H1 (cell line): Measurements from ENCODE around the gene ZNF804B. TPM values are rescaled to one million over a fixed set of nuclear protein-coding genes. Genes with fewer than 3 reads are reported as not detected.

Experiments
- CHD7 ChIP-seq: fragments of 300-600 bp; sonication (generic); IDR thresholded peaks from 2 replicates; pipeline ENCODE4 v1.7.1; 2012; ENCODE audit warnings: low read length, moderate library complexity, mild to moderate bottlenecking, inconsistent platforms; ENCODE audit not compliant: insufficient replicate concordance
- EP300 ChIP-seq, 2 experiments: IDR thresholded peaks; 1 replicate in 1 of 2; 2 replicates in 1 of 2; pipeline ENCODE4 v1.6.1; 2011 to 2012; ENCODE audit warnings: low read depth in 2 of 2, low read length in 2 of 2, mild to moderate bottlenecking in 2 of 2, borderline replicate concordance in 1 of 2, inconsistent platforms in 1 of 2, moderate library complexity in 1 of 2
- MAX ChIP-seq: IDR thresholded peaks from 2 replicates; pipeline ENCODE4 v1.6.1; 2012; ENCODE audit warnings: inconsistent platforms
- POLR2AphosphoS5 ChIP-seq: IDR thresholded peaks from 2 replicates; pipeline ENCODE4 v1.6.1; 2011; ENCODE audit warnings: low read depth, low read length
- RNF2 ChIP-seq: fragments of 200-900, 300-1000 bp; sonication (generic); IDR thresholded peaks from 2 replicates; pipeline ENCODE4 v1.7.1; 2016; ENCODE audit warnings: borderline replicate concordance, low read depth, mild to moderate bottlenecking, antibody characterized with exemption, low read length; ENCODE audit not compliant: poor library complexity, severe bottlenecking; ENCODE audit errors: missing control alignments
- RXRA ChIP-seq: IDR thresholded peaks from 2 replicates; pipeline ENCODE4 v1.6.1; 2011; ENCODE audit warnings: low read depth, mild to moderate bottlenecking, low read length, moderate library complexity; ENCODE audit not compliant: insufficient read depth
- SAP30 ChIP-seq: fragments of 300-600 bp; sonication (generic); IDR thresholded peaks from 2 replicates; pipeline ENCODE4 v1.7.1; 2012; ENCODE audit warnings: low read length, moderate library complexity, mild to moderate bottlenecking, inconsistent platforms; ENCODE audit not compliant: insufficient read depth, insufficient replicate concordance
- polyA plus RNA-seq, 7 experiments: library from polyadenylated mRNA; depleted of rRNA in 3 of 7; stranded (reverse) in 5 of 7; unstranded in 2 of 7; fragments of >200 nt in 5 of 7; fragments of 200-250 nt in 2 of 7; gene quantifications; 1 replicate in 5 of 7; 2 replicates in 1 of 7; 4 replicates in 1 of 7; pipeline versions ENCODE4 v1.2.1 to v1.2.3, GENCODE V29; 2011 to 2013; ENCODE audit warnings: missing spikeins in 2 of 7, mixed read lengths in 2 of 7
- total RNA-seq: library from RNA; stranded (reverse); fragmentation: NEBNext Ultra II Directional; extraction: Animal tissue kit (Norgen Biotek cat#: 25700); gene quantifications from 2 replicates; pipeline ENCODE4 v1.2.1, GENCODE V29; 2021

ZNF804B gene
- total and polyA plus RNA-seq, 2 of the 8 experiments (the other 6 are each of a cell fraction or from before 2014, with no cell fraction given) = not detected

- TF ChIP-seq CHD7 (no peak), SAP30 (no peak), MAX (no peak), RNF2 (no peak), EP300 (IDR thresholded peaks at IDR 0.05; ENCODE audit: borderline replicate concordance in 1 of 2, low read depth in 2 of 2, low read length in 2 of 2) (no peak), POLR2AphosphoS5 (no peak), RXRA (no peak)
These were observed 13.4 kb upstream of the ZNF804B start (continued) for GRCh38 chr7:88746126-88746525.
